ENCODE results near the gene DHRS7. TPM values are rescaled to one million over a fixed set of nuclear protein-coding genes. Genes with fewer than 3 reads are reported as not detected.

Gene DHRS7
- total RNA-seq, 2 experiments from 2014 or later, result 24.5 to 28.6 TPM

- H3K4me1 Mint-ChIP-seq (ENCODE audit: low read depth), result peaks cover 74% of the 10 kb centered on the region
- H3K4me3 Mint-ChIP-seq, result no peak overlapping the region
- TF ChIP-seq CTCF (IDR thresholded peaks at IDR 0.05), result no peak
- no peaks in the 10 kb centered on the region for H3K27me3 Mint-ChIP-seq
- no peak for ATAC-seq (ENCODE audit: poor library complexity)
- POLR2A ChIA-PET, result interaction anchor here (1.1 to 2.0 kb wide), 3 partner anchors 11 to 94 kb away, joined by 3 to 15 read pairs (median 4); partner anchors contain the start of gene DHRS7
- peak overlapping the region; percentile 73 for H3K27ac Mint-ChIP-seq
- H3K27ac ChIP-seq (ENCODE audit: low read depth in 1 of 2, low read length in 2 of 2), result peak overlapping the region; percentile 23 to 57
- peaks cover 31% of the 10 kb centered on the region for H3K36me3 ChIP-seq (ENCODE audit: insufficient read depth, low read length)
- intact Hi-C loops (cut with DNase I, micrococcal nuclease), result loop anchor here in 1 of 2 experiments (5.0 kb wide), 1 partner anchor 62 kb away; the partner anchor contains the start of gene PCNX4
- no peaks in the 10 kb centered on the region for H3K9me3 ChIP-seq (ENCODE audit: control insufficient read depth in 1 of 2, insufficient read depth in 1 of 2, low read length in 2 of 2)
- DNase-seq, result peak in 3 of 14 experiments; percentile 21 to 48 (median 25)
- CTCF ChIA-PET, result interaction anchor here (0.8 to 4.0 kb wide), 2 partner anchors 12 to 94 kb away, joined by 4 to 14 read pairs; partner anchors contain the start of gene DHRS7
- H3K27me3 ChIP-seq (ENCODE audit: control insufficient read depth in 1 of 2, insufficient read depth in 2 of 2, low read length in 2 of 2), result no peaks in the 10 kb centered on the region
- no peaks in the 10 kb centered on the region for H3K9me3 Mint-ChIP-seq
- H3K36me3 Mint-ChIP-seq (ENCODE audit: low read depth), result peaks cover 72% of the 10 kb centered on the region
- H3K4me3 ChIP-seq (ENCODE audit: low read length), result no peak overlapping the region
- H3K4me1 ChIP-seq (ENCODE audit: insufficient read depth, low read length), result peaks cover 29% of the 10 kb centered on the region
Measured at GRCh38 chr14:60153991-60154390, 11.2 kb downstream of the DHRS7 start.

- Histone ChIP-seq H3K4me1 (ENCODE audit: insufficient read depth, low read length) (peaks cover 29% of the 10 kb centered on the region), H3K9me3 (ENCODE audit: control insufficient read depth in 1 of 2, insufficient read depth in 1 of 2, low read length in 2 of 2) (no peaks in the 10 kb centered on the region), H3K4me3 (ENCODE audit: low read length) (no peak overlapping the region), H3K36me3 (ENCODE audit: insufficient read depth, low read length) (peaks cover 47% of the 10 kb centered on the region), H3K27me3 (ENCODE audit: control insufficient read depth in 1 of 2, insufficient read depth in 2 of 2, low read length in 2 of 2) (no peaks in the 10 kb centered on the region), H3K27ac (ENCODE audit: low read depth in 1 of 2, low read length in 2 of 2) (peak overlapping the region; percentile 32 to 73)
- Mint-ChIP-seq H3K27ac (peak overlapping the region; percentile 87), H3K36me3 (ENCODE audit: low read depth) (peaks cover 86% of the 10 kb centered on the region), H3K4me1 (ENCODE audit: low read depth) (peaks cover 52% of the 10 kb centered on the region), H3K27me3 (no peaks in the 10 kb centered on the region), H3K9me3 (no peaks in the 10 kb centered on the region), H3K4me3 (no peak overlapping the region)
- CTCF ChIA-PET, result interaction anchor here (1.3 to 1.5 kb wide), 2 partner anchors 14 to 186 kb away, joined by 3 to 7 read pairs; partner anchors contain the start of gene DHRS7
- DNase-seq (peak; percentile 44 to 87 (median 68)), ATAC-seq (ENCODE audit: poor library complexity) (peak; percentile 99)
- no peak for TF ChIP-seq CTCF (IDR thresholded peaks at IDR 0.05)
- POLR2A ChIA-PET, result interaction anchor here (0.6 to 2.6 kb wide), 9 partner anchors 10 to 667 kb away, joined by 3 to 27 read pairs (median 9); partner anchors contain the start of genes DHRS7, JKAMP, L3HYPDH and PCNX4
- intact Hi-C loops (cut with DNase I, micrococcal nuclease), result loop anchor here in 1 of 2 experiments (5.0 kb wide), 1 partner anchor 59 kb away; the partner anchor contains the start of gene PCNX4
Measured at GRCh38 chr14:60151715-60152114, 13.5 kb downstream of the DHRS7 start.

- ATAC-seq (ENCODE audit: poor library complexity), result no peak
- POLR2A ChIA-PET, result no interaction called here
- no peak overlapping the region for H3K27ac ChIP-seq (ENCODE audit: low read depth in 1 of 2, low read length in 2 of 2)
- H3K27ac Mint-ChIP-seq, result no peak overlapping the region
- H3K4me3 ChIP-seq (ENCODE audit: low read length), result no peak overlapping the region
- no peaks in the 10 kb centered on the region for H3K9me3 ChIP-seq (ENCODE audit: control insufficient read depth in 1 of 2, insufficient read depth in 1 of 2, low read length in 2 of 2)
- H3K4me1 ChIP-seq (ENCODE audit: insufficient read depth, low read length), result no peaks in the 10 kb centered on the region
- H3K27me3 Mint-ChIP-seq, result no peaks in the 10 kb centered on the region
- H3K36me3 ChIP-seq (ENCODE audit: insufficient read depth, low read length), result no peaks in the 10 kb centered on the region
- H3K27me3 ChIP-seq (ENCODE audit: control insufficient read depth in 1 of 2, insufficient read depth in 2 of 2, low read length in 2 of 2), result no peaks in the 10 kb centered on the region
- no peaks in the 10 kb centered on the region for H3K4me1 Mint-ChIP-seq (ENCODE audit: low read depth)
- CTCF ChIA-PET, result no interaction called here
- H3K4me3 Mint-ChIP-seq, result no peak overlapping the region
- no peak for TF ChIP-seq CTCF (IDR thresholded peaks at IDR 0.05)
- DNase-seq, result no peak
- H3K36me3 Mint-ChIP-seq (ENCODE audit: low read depth), result peaks cover 27% of the 10 kb centered on the region
- no peaks in the 10 kb centered on the region for H3K9me3 Mint-ChIP-seq
- intact Hi-C loops (cut with DNase I, micrococcal nuclease), result no loop called here
Measured at GRCh38 chr14:60134702-60135101, 30.5 kb downstream of the DHRS7 start.

All from CD4-positive, alpha-beta T cell (primary cell).